GM13977 (cell line): ENCODE results near the gene GPRC5D.

Source experiments
- DNase-seq: peaks from one replicate; pipeline ENCODE4 v3.0.0; 2012; ENCODE audit warnings: low spot score
- in situ Hi-C: fragments of 300-500 bp; cut with MboI; formaldehyde crosslinking; loops from one replicate; pipeline ENCODE4 v1.12.0; 2022; ENCODE audit warnings: low sequenced_read_pairs, low pct_unique_long_range_greater_than_20kb, mixed read lengths, inconsistent platforms; ENCODE audit not compliant: unreplicated experiment
- TF ChIP-seq, protein P1 (sequence below): IDR thresholded peaks from 2 replicates; pipeline ENCODE4 v1.5.1; 2012; ENCODE audit warnings: mild to moderate bottlenecking, control low read depth; ENCODE audit not compliant: insufficient read depth; ENCODE audit errors: extremely low read depth, missing control alignments

GPRC5D gene

DNA sequence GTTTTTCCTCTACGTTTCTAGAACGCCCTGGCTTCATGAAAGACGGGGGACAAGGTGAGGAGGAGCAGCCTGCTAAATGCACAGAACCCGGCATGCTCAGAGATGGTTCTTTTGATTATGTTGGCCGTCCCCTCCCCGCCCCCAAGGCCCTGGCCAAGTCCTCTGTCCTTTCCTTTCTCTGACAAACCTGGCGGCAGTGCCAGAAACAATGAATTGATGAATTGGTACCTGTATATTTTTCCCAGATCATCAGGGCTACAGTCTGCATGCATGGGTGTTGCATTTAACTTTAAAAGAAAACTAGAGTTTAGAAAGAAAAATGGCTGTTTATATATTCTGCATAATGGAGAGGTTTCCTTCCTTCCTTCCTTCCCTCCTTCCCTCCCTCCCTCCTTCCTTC, 29.0 kb downstream of the GPRC5D start:
- no peak for DNase-seq
- TF ChIP-seq, protein P1, sequence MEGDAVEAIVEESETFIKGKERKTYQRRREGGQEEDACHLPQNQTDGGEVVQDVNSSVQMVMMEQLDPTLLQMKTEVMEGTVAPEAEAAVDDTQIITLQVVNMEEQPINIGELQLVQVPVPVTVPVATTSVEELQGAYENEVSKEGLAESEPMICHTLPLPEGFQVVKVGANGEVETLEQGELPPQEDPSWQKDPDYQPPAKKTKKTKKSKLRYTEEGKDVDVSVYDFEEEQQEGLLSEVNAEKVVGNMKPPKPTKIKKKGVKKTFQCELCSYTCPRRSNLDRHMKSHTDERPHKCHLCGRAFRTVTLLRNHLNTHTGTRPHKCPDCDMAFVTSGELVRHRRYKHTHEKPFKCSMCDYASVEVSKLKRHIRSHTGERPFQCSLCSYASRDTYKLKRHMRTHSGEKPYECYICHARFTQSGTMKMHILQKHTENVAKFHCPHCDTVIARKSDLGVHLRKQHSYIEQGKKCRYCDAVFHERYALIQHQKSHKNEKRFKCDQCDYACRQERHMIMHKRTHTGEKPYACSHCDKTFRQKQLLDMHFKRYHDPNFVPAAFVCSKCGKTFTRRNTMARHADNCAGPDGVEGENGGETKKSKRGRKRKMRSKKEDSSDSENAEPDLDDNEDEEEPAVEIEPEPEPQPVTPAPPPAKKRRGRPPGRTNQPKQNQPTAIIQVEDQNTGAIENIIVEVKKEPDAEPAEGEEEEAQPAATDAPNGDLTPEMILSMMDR, result no peak
- in situ Hi-C loops, result no loop called here

DNA sequence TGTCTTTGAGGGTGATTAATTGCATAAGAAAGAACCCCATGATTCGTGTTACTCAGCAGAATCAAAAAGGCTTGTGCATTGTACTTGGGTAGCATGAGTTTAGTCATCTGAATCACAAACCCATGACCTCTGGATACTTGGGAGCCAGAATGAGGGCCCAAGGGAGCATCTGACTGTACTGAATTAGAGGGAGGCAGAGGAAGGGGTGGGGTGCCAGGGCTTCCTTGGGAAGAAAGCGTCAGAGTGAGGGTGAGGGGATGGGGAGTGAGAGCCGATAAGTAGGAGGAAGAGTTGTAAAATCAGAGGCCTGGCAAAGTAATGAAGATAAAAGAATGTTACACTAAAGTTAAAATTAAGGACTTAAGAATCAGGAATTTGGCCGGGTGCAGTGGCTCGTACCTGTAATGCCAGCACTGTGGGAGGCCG, 29.8 kb downstream of the GPRC5D start:
- DNase-seq, result no peak
- TF ChIP-seq, protein P1, result no peak
- in situ Hi-C loops, result no loop called here

DNA sequence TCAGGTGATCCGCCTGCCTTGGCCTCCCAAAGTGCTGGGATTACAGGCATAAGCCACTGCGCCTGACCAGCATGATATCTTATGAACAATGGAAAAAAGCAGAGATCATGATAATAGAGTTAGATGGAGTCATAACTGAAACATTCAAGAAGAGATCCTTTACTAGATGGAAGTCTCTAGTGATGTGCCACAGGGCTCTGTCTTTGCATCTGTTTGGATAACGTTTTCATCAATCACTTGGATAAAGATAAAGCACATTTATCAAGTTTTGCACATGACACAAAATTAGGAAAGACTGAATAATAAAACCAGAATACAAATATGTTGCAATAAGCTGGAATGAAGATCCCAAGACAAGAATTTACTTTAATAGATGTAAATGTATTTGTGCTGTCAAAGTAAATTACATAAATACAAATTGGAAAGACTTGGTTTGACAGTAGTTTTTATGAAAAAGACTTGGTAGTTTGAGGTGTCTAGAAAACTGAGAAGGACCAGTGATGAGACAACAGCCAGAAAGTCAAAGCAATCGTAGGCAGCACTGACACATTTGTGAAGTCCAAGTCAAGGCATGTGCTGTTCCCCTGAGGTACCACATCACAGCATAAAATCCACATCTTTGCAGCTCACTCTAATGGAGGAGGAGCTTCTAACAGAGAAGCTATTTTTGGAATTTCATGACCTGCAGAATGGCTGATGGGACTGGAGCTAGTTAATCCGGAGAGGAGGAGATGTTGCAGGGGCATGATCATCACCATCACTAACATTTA, 32.1 kb downstream of the GPRC5D start:
- DNase-seq, result no peak
- TF ChIP-seq, protein P1, result no peak
- in situ Hi-C loops, result loop anchor here (10.0 kb wide), 1 partner anchor 285 kb away; no protein-coding TSS in a partner anchor

DNA sequence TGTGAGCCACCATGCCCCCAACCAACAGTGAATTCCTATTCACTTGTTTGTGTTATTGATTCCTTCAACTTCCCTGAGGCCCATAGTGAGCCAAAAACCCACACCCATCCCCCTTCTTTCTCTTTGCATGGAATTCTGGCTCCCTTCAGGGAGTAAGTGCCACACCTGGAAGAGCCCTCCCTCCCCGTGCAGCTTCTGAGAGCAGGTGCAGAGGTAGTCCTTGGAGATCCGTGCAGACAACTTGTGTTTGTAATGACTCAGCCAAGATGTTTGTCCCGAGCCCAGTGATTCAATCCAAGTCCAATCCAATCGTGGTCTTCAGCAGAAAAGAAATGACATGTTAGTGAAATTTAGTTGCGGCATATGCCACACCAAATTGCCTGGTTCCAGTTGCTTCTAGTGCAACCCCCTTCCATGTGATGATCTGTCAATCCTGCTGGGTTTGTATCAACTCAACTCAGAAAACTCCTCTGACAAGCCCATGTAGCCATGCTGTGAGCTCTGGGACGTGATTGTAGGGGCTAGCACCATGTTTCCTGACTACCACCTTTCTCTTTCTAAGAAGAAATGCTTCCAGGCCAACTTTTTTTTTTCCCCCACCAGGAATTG, 33.1 kb downstream of the GPRC5D start:
- in situ Hi-C loops, result loop anchor here (10.0 kb wide), 1 partner anchor 286 kb away; no protein-coding TSS in a partner anchor

DNA sequence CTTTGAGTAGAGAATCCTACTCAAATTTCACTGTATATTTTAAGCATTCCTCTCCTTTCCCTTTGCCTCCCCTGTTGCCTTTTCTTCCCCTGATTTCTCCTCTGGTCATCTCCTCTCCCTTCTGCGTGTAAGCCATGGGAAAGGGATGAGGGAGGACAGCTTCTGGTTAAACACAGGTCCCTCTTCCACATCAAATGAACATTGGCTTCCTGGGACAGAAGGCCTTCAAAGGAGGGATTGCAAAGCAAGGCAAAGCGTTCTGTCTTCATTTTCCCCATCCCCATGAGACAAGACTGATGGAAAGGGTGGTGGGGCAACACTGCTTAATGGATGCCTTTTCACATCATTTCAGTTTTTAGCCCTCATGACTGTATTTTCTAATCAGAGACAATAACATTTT, 34.5 kb downstream of the GPRC5D start:
- no peak for DNase-seq
- in situ Hi-C loops, result loop anchor here (10.0 kb wide), 1 partner anchor 287 kb away; no protein-coding TSS in a partner anchor

More for the DNA sequence above, 33.1 kb downstream of the GPRC5D start:
- TF ChIP-seq, protein P1, result no peak
- DNase-seq, result no peak

More for the DNA sequence above, 34.5 kb downstream of the GPRC5D start:
- TF ChIP-seq, protein P1, result no peak
